GM12892 (cell line): ENCODE results near the gene PCK1.

Experiments
- POLR2AphosphoS5 ChIP-seq: IDR thresholded peaks from 2 replicates; pipeline ENCODE4 v1.6.1; 2011; ENCODE audit warnings: low read depth, low read length, control low read depth
- TAF1 ChIP-seq: IDR thresholded peaks from 2 replicates; pipeline ENCODE4 v1.6.1; 2011; ENCODE audit warnings: low read depth, mild to moderate bottlenecking, control low read depth, low read length, borderline replicate concordance

DNA sequence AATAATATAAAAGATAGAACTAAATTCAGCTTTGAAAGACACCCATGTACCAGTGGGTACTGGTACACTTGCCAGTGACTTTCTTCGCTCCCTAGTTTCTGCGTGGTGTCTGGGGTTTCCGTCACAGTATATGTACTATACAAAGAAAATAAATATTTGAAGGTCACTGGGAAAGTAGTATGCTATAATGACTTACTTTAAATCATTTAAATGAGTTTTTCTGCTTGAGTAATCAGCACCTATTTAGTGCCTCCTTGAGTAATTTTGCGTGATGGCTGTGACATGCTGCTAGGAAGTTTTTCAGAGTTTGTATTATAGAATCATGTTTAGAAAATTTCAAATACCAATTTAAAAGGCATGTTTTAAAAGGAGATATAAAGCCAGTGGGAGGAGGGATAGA lies 32.8 kb upstream of the PCK1 start:
- TF ChIP-seq TAF1: no peak
- no peak for TF ChIP-seq POLR2AphosphoS5
